Keratinocyte (primary cell): ENCODE results near the gene TECTB. TPM values are rescaled to one million over a fixed set of nuclear protein-coding genes. Genes with fewer than 3 reads are reported as not detected.

Experiments used
- DNase-seq: peaks from one replicate; pipeline ENCODE4 v3.0.0-alpha.2; 2011; ENCODE audit warnings: low read depth, missing footprints, low spot score
- FAIRE-seq: peaks from 2 replicates; lab custom pipeline; 2011; peaks lifted over from hg19 to GRCh38; lab: Jason Lieb, UNC
- H2AFZ ChIP-seq: 2 replicates; pipeline ENCODE4 v1.6.0; 2012; ENCODE audit warnings: low read length, control low read depth, inconsistent platforms; ENCODE audit not compliant: control insufficient read depth
- H3K27ac ChIP-seq: 2 replicates; pipeline ENCODE4 v1.5.1; 2011; ENCODE audit warnings: low read length; ENCODE audit not compliant: control insufficient read depth, insufficient read depth
- H3K27me3 ChIP-seq: 3 replicates; pipeline ENCODE4 v1.6.0; 2011; ENCODE audit warnings: low read length; ENCODE audit not compliant: control insufficient read depth, insufficient read depth; ENCODE audit errors: extremely low read depth
- H3K36me3 ChIP-seq, 2 experiments: 2 replicates in 1 of 2; 3 replicates in 1 of 2; pipeline ENCODE4 v1.5.1; 2011; ENCODE audit warnings: low read length in 2 of 2, mild to moderate bottlenecking in 1 of 2; ENCODE audit not compliant: control insufficient read depth in 2 of 2, insufficient read depth in 2 of 2; ENCODE audit errors: extremely low read depth in 1 of 2
- H3K4me1 ChIP-seq: 3 replicates; pipeline ENCODE4 v1.5.1; 2011; ENCODE audit warnings: low read length; ENCODE audit not compliant: control insufficient read depth, insufficient read depth; ENCODE audit errors: extremely low read depth
- H3K4me2 ChIP-seq: 3 replicates; pipeline ENCODE4 v1.6.0; 2011; ENCODE audit warnings: low read depth, low read length; ENCODE audit not compliant: control insufficient read depth, insufficient read depth; ENCODE audit errors: extremely low read depth
- H3K4me3 ChIP-seq, 3 experiments: fragments of 200-600 bp in 1 of 3; sonication (generic) in 1 of 3; 2 replicates in 2 of 3; 3 replicates in 1 of 3; pipeline ENCODE4 v1.5.1; 2011 to 2016; ENCODE audit warnings: low read length in 3 of 3, mild to moderate bottlenecking in 3 of 3, control low read depth in 2 of 3, inconsistent platforms in 1 of 3, low read depth in 1 of 3, mixed read lengths in 1 of 3, mixed run types in 1 of 3, moderate library complexity in 1 of 3; ENCODE audit not compliant: control insufficient read depth in 2 of 3, insufficient read depth in 2 of 3; ENCODE audit errors: extremely low read depth in 1 of 3
- H3K79me2 ChIP-seq: 2 replicates; pipeline ENCODE4 v1.6.0; 2012; ENCODE audit warnings: low read length; ENCODE audit not compliant: control insufficient read depth, insufficient read depth
- H3K9ac ChIP-seq: 3 replicates; pipeline ENCODE4 v1.6.0; 2011; ENCODE audit warnings: low read length; ENCODE audit not compliant: control insufficient read depth, insufficient read depth; ENCODE audit errors: extremely low read depth
- H3K9me1 ChIP-seq: 3 replicates; pipeline ENCODE4 v1.6.0; 2011; ENCODE audit warnings: low read length; ENCODE audit not compliant: control insufficient read depth, insufficient read depth; ENCODE audit errors: extremely low read depth
- H3K9me3 ChIP-seq: 2 replicates; pipeline ENCODE4 v1.5.1; 2012; ENCODE audit warnings: low read depth, low read length; ENCODE audit not compliant: control insufficient read depth
- H4K20me1 ChIP-seq: 3 replicates; pipeline ENCODE4 v1.6.0; 2011; ENCODE audit warnings: low read length; ENCODE audit not compliant: control insufficient read depth, insufficient read depth; ENCODE audit errors: extremely low read depth
- EZH2 ChIP-seq: IDR thresholded peaks from one replicate; pipeline ENCODE4 v1.6.1; 2012; ENCODE audit warnings: inconsistent platforms, mild to moderate bottlenecking, low read length, moderate library complexity
- dilution Hi-C: fragments of 300-500 bp; cut with MboI; formaldehyde crosslinking; loops from one replicate; pipeline ENCODE4 v1.7.0; 2020; ENCODE audit warnings: low sequenced_read_pairs; ENCODE audit not compliant: extremely low pct_ligation_motif_present
- polyA plus RNA-seq, 5 experiments: library from polyadenylated mRNA; depleted of rRNA in 3 of 5; stranded (reverse) in 3 of 5; stranded (forward) in 1 of 5; unstranded in 1 of 5; fragments of >200 nt; gene quantifications; 1 replicate in 1 of 5; 2 replicates in 3 of 5; 3 replicates in 1 of 5; pipeline versions ENCODE4 v1.2.1 to v1.2.3, GENCODE V29; 2011 to 2012; ENCODE audit warnings: missing spikeins in 2 of 5, low read depth in 1 of 5, low replicate concordance in 1 of 5
- TF ChIP-seq, protein P1 (sequence below), 3 experiments: IDR thresholded peaks in 1 of 3; conservative IDR thresholded peaks in 1 of 3; optimal IDR thresholded peaks in 1 of 3; 2 replicates in 2 of 3; 3 replicates in 1 of 3; pipeline versions ENCODE3 to v1.5.1; 2011; ENCODE audit warnings: low read length in 3 of 3, mild to moderate bottlenecking in 3 of 3, moderate library complexity in 2 of 3, control low read depth in 1 of 3, inconsistent platforms in 1 of 3; ENCODE audit not compliant: insufficient read depth in 2 of 3; ENCODE audit errors: extremely low read depth in 1 of 3

Gene TECTB
- polyA plus RNA-seq, 1 donor (not counting 4 experiments of a cell fraction or from before 2014, with no cell fraction given) = not detected

- no peaks in the 10 kb centered on the region for H3K36me3 ChIP-seq
- DNase-seq = no peak
- no peaks in the 10 kb centered on the region for H3K27me3 ChIP-seq
- H3K9me3 ChIP-seq = no peaks in the 10 kb centered on the region
- H3K27ac ChIP-seq = no peak overlapping the region
- H4K20me1 ChIP-seq = no peaks in the 10 kb centered on the region
- TF ChIP-seq, protein P1, sequence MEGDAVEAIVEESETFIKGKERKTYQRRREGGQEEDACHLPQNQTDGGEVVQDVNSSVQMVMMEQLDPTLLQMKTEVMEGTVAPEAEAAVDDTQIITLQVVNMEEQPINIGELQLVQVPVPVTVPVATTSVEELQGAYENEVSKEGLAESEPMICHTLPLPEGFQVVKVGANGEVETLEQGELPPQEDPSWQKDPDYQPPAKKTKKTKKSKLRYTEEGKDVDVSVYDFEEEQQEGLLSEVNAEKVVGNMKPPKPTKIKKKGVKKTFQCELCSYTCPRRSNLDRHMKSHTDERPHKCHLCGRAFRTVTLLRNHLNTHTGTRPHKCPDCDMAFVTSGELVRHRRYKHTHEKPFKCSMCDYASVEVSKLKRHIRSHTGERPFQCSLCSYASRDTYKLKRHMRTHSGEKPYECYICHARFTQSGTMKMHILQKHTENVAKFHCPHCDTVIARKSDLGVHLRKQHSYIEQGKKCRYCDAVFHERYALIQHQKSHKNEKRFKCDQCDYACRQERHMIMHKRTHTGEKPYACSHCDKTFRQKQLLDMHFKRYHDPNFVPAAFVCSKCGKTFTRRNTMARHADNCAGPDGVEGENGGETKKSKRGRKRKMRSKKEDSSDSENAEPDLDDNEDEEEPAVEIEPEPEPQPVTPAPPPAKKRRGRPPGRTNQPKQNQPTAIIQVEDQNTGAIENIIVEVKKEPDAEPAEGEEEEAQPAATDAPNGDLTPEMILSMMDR (optimal IDR thresholded peaks at IDR 0.05 in 1 of 3, IDR thresholded peaks at IDR 0.05 in 1 of 3, conservative IDR thresholded peaks at IDR 0.05 in 1 of 3; ENCODE audit: extremely low read depth in 1 of 3, insufficient read depth in 2 of 3, low read length in 3 of 3) = no peak
- H3K9ac ChIP-seq = no peak overlapping the region
- dilution Hi-C loops = no loop called here
- FAIRE-seq = no peak
- no peak overlapping the region for H3K4me3 ChIP-seq
- no peaks in the 10 kb centered on the region for H3K79me2 ChIP-seq
- no peaks in the 10 kb centered on the region for H3K9me1 ChIP-seq
- no peak overlapping the region for H2AFZ ChIP-seq
- H3K4me2 ChIP-seq = no peak overlapping the region
- no peaks in the 10 kb centered on the region for H3K4me1 ChIP-seq
Measured at GRCh38 chr10:112351146-112351545, 67.9 kb downstream of the TECTB start.

- Histone ChIP-seq H3K4me2 (no peak overlapping the region), H3K36me3 (no peaks in the 10 kb centered on the region), H3K9me3 (no peaks in the 10 kb centered on the region), H3K27me3 (no peaks in the 10 kb centered on the region), H4K20me1 (no peaks in the 10 kb centered on the region), H3K9ac (no peak overlapping the region), H3K79me2 (no peaks in the 10 kb centered on the region), H3K4me1 (no peaks in the 10 kb centered on the region), H3K9me1 (no peaks in the 10 kb centered on the region), H2AFZ (no peak overlapping the region), H3K27ac (no peak overlapping the region), H3K4me3 (no peak overlapping the region)
- no peak for FAIRE-seq
- dilution Hi-C loops = no loop called here
- TF ChIP-seq, protein P1 (optimal IDR thresholded peaks at IDR 0.05 in 1 of 3, IDR thresholded peaks at IDR 0.05 in 1 of 3, conservative IDR thresholded peaks at IDR 0.05 in 1 of 3; ENCODE audit: extremely low read depth in 1 of 3, insufficient read depth in 2 of 3, low read length in 3 of 3) = no peak
- TF ChIP-seq EZH2 = no peak
- DNase-seq = no peak
Measured at GRCh38 chr10:112352044-112352443, 68.8 kb downstream of the TECTB start.
